RWPE1 (cell line): Measurements from ENCODE around the gene DGKD.
A peak's percentile ranks its signal among the peaks of the same experiment; 100 is the strongest.

Experiments
- CTCF ChIA-PET: fragments of 350-600 bp; sonication (Branson Sonifier 250); formaldehyde crosslinking; extraction: SDS; loops from one replicate; lab custom pipeline; 2021; lab: Yijun Ruan, JAX
- POLR2A ChIA-PET: fragments of 400-600 bp; formaldehyde crosslinking; extraction: SDS; loops from one replicate; lab custom pipeline; 2020; ENCODE audit warnings: antibody characterized with exemption; ENCODE audit not compliant: low non-redundant PET; lab: Yijun Ruan, JAX
- DNase-seq: peaks from one replicate; pipeline ENCODE4 v3.0.0; 2012; ENCODE audit warnings: low spot score
- H3K27ac ChIP-seq: fragments of 450-650 bp; 2 replicates; pipeline ENCODE4 v1.5.1; 2017
- TF ChIP-seq, protein P1 (sequence below): fragments of 450-650 bp; conservative IDR thresholded peaks from 2 replicates; pipeline ENCODE4 v1.5.1; 2017; ENCODE audit warnings: low read depth, mild to moderate bottlenecking

DGKD gene

DNA sequence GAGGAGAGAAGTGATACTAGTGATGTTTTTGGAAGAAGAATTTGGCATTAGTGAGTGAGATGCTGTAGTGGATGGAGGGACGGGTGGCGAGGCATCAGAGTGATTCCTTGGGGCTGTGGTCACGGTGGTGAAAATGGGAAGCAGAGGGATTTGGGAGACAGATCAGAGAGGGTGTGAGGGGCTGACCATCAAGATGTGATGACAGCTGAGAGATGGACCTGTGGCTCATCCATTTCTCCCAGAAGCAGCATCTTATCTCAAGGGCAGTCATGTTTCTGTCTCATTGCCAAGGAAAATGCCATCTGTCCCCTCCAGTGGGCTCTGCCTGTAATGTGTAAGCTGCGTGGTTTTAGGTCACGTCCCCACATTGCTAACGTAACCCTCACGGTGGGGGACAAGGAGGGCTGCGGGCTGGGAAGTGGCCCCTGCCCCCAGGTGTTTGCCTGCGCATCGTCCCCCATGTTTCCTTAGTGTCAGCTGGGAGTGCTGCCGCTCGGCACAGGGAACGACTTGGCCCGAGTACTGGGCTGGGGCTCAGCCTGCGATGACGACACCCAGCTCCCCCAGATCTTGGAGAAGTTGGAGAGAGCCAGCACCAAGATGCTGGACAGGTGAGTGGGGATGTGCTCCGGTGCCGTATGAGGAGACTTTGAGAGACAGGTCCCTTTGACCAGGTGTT is 91.0 kb downstream of the DGKD start:
- POLR2A ChIA-PET: no interaction called here
- CTCF ChIA-PET: interaction anchor here (0.9 to 1.2 kb wide), 2 partner anchors 98 to 388 kb away, joined by 4 read pairs; no protein-coding TSS in a partner anchor
- TF ChIP-seq, protein P1, sequence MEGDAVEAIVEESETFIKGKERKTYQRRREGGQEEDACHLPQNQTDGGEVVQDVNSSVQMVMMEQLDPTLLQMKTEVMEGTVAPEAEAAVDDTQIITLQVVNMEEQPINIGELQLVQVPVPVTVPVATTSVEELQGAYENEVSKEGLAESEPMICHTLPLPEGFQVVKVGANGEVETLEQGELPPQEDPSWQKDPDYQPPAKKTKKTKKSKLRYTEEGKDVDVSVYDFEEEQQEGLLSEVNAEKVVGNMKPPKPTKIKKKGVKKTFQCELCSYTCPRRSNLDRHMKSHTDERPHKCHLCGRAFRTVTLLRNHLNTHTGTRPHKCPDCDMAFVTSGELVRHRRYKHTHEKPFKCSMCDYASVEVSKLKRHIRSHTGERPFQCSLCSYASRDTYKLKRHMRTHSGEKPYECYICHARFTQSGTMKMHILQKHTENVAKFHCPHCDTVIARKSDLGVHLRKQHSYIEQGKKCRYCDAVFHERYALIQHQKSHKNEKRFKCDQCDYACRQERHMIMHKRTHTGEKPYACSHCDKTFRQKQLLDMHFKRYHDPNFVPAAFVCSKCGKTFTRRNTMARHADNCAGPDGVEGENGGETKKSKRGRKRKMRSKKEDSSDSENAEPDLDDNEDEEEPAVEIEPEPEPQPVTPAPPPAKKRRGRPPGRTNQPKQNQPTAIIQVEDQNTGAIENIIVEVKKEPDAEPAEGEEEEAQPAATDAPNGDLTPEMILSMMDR: no peak
- no peak overlapping the region for H3K27ac ChIP-seq
- DNase-seq: no peak

DNA sequence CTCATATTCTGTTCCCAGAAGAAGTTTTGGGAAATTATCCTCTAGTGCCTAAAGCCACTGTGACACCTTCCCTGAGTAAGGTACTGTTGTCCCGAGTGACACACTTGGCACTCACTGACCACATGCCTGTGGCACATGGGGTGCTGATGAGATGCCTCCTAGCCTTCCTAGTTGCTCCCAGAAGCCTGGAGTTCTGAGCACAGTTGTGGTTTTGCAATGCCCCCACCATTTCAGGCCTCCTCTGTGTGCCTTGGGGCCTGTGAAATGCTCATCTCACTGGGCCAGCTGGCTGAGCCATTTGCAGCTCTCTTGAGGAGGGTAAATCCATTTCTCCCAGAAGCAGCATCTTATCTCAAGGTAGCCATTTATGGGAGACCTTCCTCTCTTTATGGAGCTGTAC is 91.8 kb downstream of the DGKD start:
- no peak for DNase-seq
- TF ChIP-seq, protein P1: no peak
- ChIA-PET POLR2A (no interaction called here), CTCF (interaction anchor here (0.7 kb wide), 1 partner anchor 42 kb away, joined by 3 read pairs; no protein-coding TSS in a partner anchor)
- peak overlapping the region; percentile 17 for H3K27ac ChIP-seq

DNA sequence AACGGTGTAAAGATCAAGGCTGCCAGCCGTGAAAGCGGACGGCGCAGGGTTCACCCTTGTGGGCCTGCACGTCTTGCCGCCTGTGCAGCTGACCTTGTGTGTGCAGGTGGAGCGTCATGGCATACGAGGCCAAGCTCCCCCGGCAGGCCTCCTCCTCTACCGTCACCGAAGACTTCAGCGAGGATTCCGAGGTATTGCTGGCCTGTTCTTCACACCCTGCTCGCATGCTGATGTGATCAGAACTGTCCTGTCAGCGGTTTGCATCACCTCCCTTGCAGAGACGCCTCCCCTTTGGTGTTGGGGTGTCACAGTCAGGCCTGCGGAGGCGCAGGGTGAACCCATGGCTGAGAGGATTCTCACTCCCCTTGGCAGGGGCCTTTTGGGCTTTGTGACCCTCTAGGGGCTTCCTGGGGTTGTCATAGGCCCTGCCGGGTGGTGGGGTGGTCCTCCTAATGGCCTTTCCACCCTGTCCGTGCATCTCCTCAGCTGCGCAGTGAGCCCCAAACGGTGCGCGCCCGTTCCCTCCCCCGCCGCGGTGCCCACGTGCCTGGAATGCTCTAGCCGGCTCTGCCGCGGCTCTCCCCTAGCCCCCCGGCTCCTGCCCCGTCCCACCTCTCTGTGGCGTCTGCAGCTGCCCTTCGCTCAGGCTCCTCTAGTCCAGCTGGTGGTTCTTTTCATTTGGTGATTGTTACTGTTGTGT is 92.5 kb downstream of the DGKD start:
- TF ChIP-seq, protein P1: no peak
- CTCF ChIA-PET: interaction anchor here (0.7 kb wide), 1 partner anchor 43 kb away, joined by 3 read pairs; no protein-coding TSS in a partner anchor
- peak overlapping the region; percentile 17 for H3K27ac ChIP-seq
- DNase-seq: no peak
- POLR2A ChIA-PET: no interaction called here

DNA sequence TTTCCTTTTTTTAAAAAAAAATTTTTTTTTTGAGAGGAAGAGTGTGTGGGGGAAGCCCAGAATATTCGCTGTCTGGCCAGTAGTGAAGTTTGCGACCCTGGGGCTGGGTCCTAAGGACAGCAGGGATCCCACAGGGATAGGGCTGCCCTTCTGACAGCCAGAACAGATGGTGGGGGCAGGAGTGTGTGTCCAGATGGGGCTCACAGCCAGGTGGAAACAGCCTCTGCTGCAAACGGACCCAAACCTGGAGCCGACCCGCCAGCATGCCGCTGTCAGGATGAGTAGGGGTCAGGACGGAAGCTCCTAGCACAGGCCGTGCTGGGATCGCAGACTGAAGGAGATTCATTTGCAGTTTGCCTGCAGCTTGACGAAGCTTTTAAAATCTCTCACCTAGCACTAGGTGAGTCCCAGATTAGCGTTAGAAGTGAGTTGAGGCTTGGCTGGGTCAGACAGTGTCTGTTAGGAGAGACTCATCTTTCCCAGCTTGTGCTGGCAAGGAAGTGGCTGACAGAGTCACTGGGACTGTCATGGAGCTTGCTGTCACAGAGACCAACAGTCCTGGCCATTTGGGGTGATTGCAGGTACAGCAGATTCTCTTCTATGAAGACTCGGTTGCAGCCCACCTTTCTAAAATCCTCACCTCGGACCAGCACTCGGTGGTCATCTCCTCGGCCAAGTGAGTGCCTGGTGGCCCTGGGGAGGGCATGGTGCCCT is 93.4 kb downstream of the DGKD start:
- ChIA-PET POLR2A (no interaction called here), CTCF (interaction anchor here (0.7 to 2.4 kb wide), 13 partner anchors 10 to 1059 kb away, joined by 3 to 22 read pairs (median 4); no protein-coding TSS in a partner anchor)
- peak overlapping the region; percentile 34; the same call in 1 of the 2 replicates for H3K27ac ChIP-seq
- DNase-seq: no peak
- TF ChIP-seq, protein P1: no peak

DNA sequence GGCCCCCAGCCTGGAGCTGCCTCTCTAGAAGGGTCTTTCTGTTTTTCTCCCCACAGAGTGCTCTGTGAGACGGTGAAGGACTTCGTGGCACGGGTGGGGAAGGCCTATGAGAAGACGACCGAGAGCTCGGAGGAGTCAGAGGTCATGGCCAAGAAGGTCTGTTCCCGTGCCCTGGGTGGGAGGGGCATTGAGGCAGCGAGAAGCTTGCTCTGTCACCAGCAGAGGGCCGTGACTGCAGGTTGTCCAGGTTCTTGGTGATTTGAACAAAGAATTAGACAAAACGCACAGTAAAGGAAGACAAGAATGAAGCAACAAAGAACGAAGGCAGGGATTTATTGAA is 93.9 kb downstream of the DGKD start:
- DNase-seq: no peak
- POLR2A ChIA-PET: no interaction called here
- TF ChIP-seq, protein P1: no peak
- H3K27ac ChIP-seq: peak overlapping the region; percentile 34; the same call in 1 of the 2 replicates
- CTCF ChIA-PET: interaction anchor here (0.6 to 2.4 kb wide), 14 partner anchors 9 to 687 kb away, joined by 3 to 22 read pairs (median 4); no protein-coding TSS in a partner anchor

DNA sequence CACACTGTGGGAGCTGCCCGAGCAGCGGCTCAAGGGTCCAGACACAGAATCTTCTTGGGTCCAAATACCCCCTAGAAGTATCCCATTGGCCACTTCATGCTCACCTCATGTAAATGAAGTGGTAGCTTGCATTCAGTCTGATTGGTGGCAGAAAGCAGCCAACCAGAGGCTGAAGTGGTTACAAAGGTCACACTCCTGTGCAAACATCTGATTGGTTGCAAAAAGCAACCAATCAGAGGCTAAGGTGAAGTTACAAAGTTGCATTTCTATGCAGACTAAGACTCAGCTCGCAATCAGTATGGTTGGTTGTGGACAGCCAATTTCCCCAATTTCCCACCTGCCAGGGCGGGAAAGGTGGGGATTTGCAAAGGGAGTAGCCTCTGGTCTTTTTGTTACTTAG is 94.3 kb downstream of the DGKD start:
- TF ChIP-seq, protein P1: no peak
- ChIA-PET CTCF (interaction anchor here (0.5 to 2.4 kb wide), 25 partner anchors 9 to 1667 kb away, joined by 3 to 22 read pairs (median 3); no protein-coding TSS in a partner anchor), POLR2A (no interaction called here)

More for the DNA sequence above, 94.3 kb downstream of the DGKD start:
- peak overlapping the region; percentile 34 for H3K27ac ChIP-seq
- DNase-seq: no peak
